Ishikawa (cell line): ENCODE results near the gene S1PR2.

Experiments used
- EP300 ChIP-seq: IDR thresholded peaks from 2 replicates; pipeline ENCODE4 v1.6.1; 2012; ENCODE audit warnings: borderline replicate concordance
- TAF1 ChIP-seq: IDR thresholded peaks from 2 replicates; pipeline ENCODE4 v1.6.1; 2012; ENCODE audit warnings: low read depth, mild to moderate bottlenecking

DNA sequence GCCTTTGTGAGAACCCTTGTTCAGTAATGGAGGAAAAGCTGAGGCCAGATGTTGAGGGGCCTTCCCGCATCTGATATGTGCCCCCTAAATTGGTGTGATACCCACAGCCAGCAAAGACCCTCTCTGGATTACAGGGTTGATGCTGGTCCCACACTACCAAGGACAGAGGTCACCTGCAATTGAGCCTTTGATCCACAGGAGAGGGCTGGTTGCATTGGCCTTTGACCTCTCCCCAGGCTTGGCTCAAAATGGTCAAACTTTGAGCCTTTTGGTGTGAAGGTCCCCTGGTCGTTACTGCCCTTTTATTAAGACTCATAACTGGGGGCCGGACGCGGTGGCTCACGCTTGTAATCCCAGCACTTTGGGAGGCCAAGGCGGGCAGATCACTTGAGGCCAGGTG, 12.5 kb upstream of the S1PR2 start:
- TF ChIP-seq EP300 (no peak), TAF1 (no peak)
